Keratinocyte (primary cell): Measurements from ENCODE around the gene IGFBP6. TPM values are rescaled to one million over a fixed set of nuclear protein-coding genes. Genes with fewer than 3 reads are reported as not detected.

Source experiments
- DNase-seq: peaks from one replicate; pipeline ENCODE4 v3.0.0-alpha.2; 2011; ENCODE audit warnings: low read depth, missing footprints, low spot score
- FAIRE-seq: peaks from 2 replicates; lab custom pipeline; 2011; peaks lifted over from hg19 to GRCh38; lab: Jason Lieb, UNC
- H2AFZ ChIP-seq: 2 replicates; pipeline ENCODE4 v1.6.0; 2012; ENCODE audit warnings: low read length, control low read depth, inconsistent platforms; ENCODE audit not compliant: control insufficient read depth
- H3K27ac ChIP-seq: 2 replicates; pipeline ENCODE4 v1.5.1; 2011; ENCODE audit warnings: low read length; ENCODE audit not compliant: control insufficient read depth, insufficient read depth
- H3K27me3 ChIP-seq: 3 replicates; pipeline ENCODE4 v1.6.0; 2011; ENCODE audit warnings: low read length; ENCODE audit not compliant: control insufficient read depth, insufficient read depth; ENCODE audit errors: extremely low read depth
- H3K36me3 ChIP-seq, 2 experiments: 2 replicates in 1 of 2; 3 replicates in 1 of 2; pipeline ENCODE4 v1.5.1; 2011; ENCODE audit warnings: low read length in 2 of 2, mild to moderate bottlenecking in 1 of 2; ENCODE audit not compliant: control insufficient read depth in 2 of 2, insufficient read depth in 2 of 2; ENCODE audit errors: extremely low read depth in 1 of 2
- H3K4me1 ChIP-seq: 3 replicates; pipeline ENCODE4 v1.5.1; 2011; ENCODE audit warnings: low read length; ENCODE audit not compliant: control insufficient read depth, insufficient read depth; ENCODE audit errors: extremely low read depth
- H3K4me2 ChIP-seq: 3 replicates; pipeline ENCODE4 v1.6.0; 2011; ENCODE audit warnings: low read depth, low read length; ENCODE audit not compliant: control insufficient read depth, insufficient read depth; ENCODE audit errors: extremely low read depth
- H3K4me3 ChIP-seq, 3 experiments: fragments of 200-600 bp in 1 of 3; sonication (generic) in 1 of 3; 2 replicates in 2 of 3; 3 replicates in 1 of 3; pipeline ENCODE4 v1.5.1; 2011 to 2016; ENCODE audit warnings: low read length in 3 of 3, mild to moderate bottlenecking in 3 of 3, control low read depth in 2 of 3, inconsistent platforms in 1 of 3, low read depth in 1 of 3, mixed read lengths in 1 of 3, mixed run types in 1 of 3, moderate library complexity in 1 of 3; ENCODE audit not compliant: control insufficient read depth in 2 of 3, insufficient read depth in 2 of 3; ENCODE audit errors: extremely low read depth in 1 of 3
- H3K79me2 ChIP-seq: 2 replicates; pipeline ENCODE4 v1.6.0; 2012; ENCODE audit warnings: low read length; ENCODE audit not compliant: control insufficient read depth, insufficient read depth
- H3K9ac ChIP-seq: 3 replicates; pipeline ENCODE4 v1.6.0; 2011; ENCODE audit warnings: low read length; ENCODE audit not compliant: control insufficient read depth, insufficient read depth; ENCODE audit errors: extremely low read depth
- H3K9me1 ChIP-seq: 3 replicates; pipeline ENCODE4 v1.6.0; 2011; ENCODE audit warnings: low read length; ENCODE audit not compliant: control insufficient read depth, insufficient read depth; ENCODE audit errors: extremely low read depth
- H3K9me3 ChIP-seq: 2 replicates; pipeline ENCODE4 v1.5.1; 2012; ENCODE audit warnings: low read depth, low read length; ENCODE audit not compliant: control insufficient read depth
- H4K20me1 ChIP-seq: 3 replicates; pipeline ENCODE4 v1.6.0; 2011; ENCODE audit warnings: low read length; ENCODE audit not compliant: control insufficient read depth, insufficient read depth; ENCODE audit errors: extremely low read depth
- EZH2 ChIP-seq: IDR thresholded peaks from one replicate; pipeline ENCODE4 v1.6.1; 2012; ENCODE audit warnings: inconsistent platforms, mild to moderate bottlenecking, low read length, moderate library complexity
- dilution Hi-C: fragments of 300-500 bp; cut with MboI; formaldehyde crosslinking; loops from one replicate; pipeline ENCODE4 v1.7.0; 2020; ENCODE audit warnings: low sequenced_read_pairs; ENCODE audit not compliant: extremely low pct_ligation_motif_present
- polyA plus RNA-seq, 5 experiments: library from polyadenylated mRNA; depleted of rRNA in 3 of 5; stranded (reverse) in 3 of 5; stranded (forward) in 1 of 5; unstranded in 1 of 5; fragments of >200 nt; gene quantifications; 1 replicate in 1 of 5; 2 replicates in 3 of 5; 3 replicates in 1 of 5; pipeline versions ENCODE4 v1.2.1 to v1.2.3, GENCODE V29; 2011 to 2012; ENCODE audit warnings: missing spikeins in 2 of 5, low read depth in 1 of 5, low replicate concordance in 1 of 5
- TF ChIP-seq, protein P1 (sequence below), 3 experiments: IDR thresholded peaks in 1 of 3; conservative IDR thresholded peaks in 1 of 3; optimal IDR thresholded peaks in 1 of 3; 2 replicates in 2 of 3; 3 replicates in 1 of 3; pipeline versions ENCODE3 to v1.5.1; 2011; ENCODE audit warnings: low read length in 3 of 3, mild to moderate bottlenecking in 3 of 3, moderate library complexity in 2 of 3, control low read depth in 1 of 3, inconsistent platforms in 1 of 3; ENCODE audit not compliant: insufficient read depth in 2 of 3; ENCODE audit errors: extremely low read depth in 1 of 3

Gene IGFBP6
- polyA plus RNA-seq, 1 donor (not counting 4 experiments of a cell fraction or from before 2014, with no cell fraction given) = 30.1 TPM

DNA sequence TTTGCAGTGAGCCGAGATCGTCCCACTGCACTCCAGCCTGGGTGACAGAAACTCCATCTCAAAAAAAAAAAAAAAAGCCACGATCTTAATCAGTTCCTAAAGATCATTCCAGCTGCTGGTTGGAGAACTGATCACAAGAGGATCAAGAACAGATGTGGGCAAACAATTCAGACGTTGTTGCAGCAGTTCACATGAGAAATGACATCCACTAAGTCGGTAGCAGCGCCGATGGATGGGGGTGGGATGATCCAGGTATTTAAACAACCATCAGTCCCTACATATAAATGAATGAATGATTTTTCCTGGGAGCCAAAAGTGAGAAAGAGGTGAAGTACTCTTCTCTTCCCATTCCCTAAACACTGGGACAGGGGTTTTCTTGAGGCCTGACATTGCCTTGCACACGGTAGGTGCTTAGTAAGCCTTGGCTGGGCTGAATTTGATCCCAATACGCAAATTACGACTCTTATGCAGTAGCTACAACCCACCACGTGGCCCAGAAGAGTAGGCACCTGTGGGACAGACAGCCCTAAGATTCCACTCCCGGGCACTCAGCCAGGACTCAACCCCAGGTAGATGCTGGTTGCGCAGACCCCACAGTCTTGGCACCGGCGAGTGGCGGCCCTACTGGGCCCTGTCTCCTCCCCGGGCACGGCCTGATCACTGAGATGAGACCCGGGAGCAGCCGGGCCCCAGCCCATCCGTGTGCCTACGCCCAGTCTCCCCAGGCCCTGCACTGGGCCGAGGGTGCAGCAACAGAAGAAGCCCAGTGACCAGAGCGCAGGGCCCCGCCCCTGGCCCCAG, 18.8 kb upstream of the IGFBP6 start:
- Histone ChIP-seq H3K9me3 (no peaks in the 10 kb centered on the region), H3K27me3 (no peaks in the 10 kb centered on the region), H3K9me1 (no peaks in the 10 kb centered on the region), H3K4me1 (peaks cover 23% of the 10 kb centered on the region), H4K20me1 (no peaks in the 10 kb centered on the region), H3K36me3 (peaks cover 19 to 23% of the 10 kb centered on the region in 2 experiments), H3K4me2 (peak overlapping the region; percentile 98), H3K4me3 (peak overlapping the region; percentile 62 to 90 (median 88)), H3K79me2 (peaks cover 11% of the 10 kb centered on the region), H3K9ac (peak overlapping the region; percentile 79), H2AFZ (peak overlapping the region; percentile 52), H3K27ac (peak overlapping the region; percentile 57)
- dilution Hi-C loops = no loop called here
- TF ChIP-seq EZH2 = no peak
- TF ChIP-seq, protein P1, sequence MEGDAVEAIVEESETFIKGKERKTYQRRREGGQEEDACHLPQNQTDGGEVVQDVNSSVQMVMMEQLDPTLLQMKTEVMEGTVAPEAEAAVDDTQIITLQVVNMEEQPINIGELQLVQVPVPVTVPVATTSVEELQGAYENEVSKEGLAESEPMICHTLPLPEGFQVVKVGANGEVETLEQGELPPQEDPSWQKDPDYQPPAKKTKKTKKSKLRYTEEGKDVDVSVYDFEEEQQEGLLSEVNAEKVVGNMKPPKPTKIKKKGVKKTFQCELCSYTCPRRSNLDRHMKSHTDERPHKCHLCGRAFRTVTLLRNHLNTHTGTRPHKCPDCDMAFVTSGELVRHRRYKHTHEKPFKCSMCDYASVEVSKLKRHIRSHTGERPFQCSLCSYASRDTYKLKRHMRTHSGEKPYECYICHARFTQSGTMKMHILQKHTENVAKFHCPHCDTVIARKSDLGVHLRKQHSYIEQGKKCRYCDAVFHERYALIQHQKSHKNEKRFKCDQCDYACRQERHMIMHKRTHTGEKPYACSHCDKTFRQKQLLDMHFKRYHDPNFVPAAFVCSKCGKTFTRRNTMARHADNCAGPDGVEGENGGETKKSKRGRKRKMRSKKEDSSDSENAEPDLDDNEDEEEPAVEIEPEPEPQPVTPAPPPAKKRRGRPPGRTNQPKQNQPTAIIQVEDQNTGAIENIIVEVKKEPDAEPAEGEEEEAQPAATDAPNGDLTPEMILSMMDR (optimal IDR thresholded peaks at IDR 0.05 in 1 of 3, IDR thresholded peaks at IDR 0.05 in 1 of 3, conservative IDR thresholded peaks at IDR 0.05 in 1 of 3; ENCODE audit: extremely low read depth in 1 of 3, insufficient read depth in 2 of 3, low read length in 3 of 3) = no peak
- no peak for FAIRE-seq
- DNase-seq = no peak

DNA sequence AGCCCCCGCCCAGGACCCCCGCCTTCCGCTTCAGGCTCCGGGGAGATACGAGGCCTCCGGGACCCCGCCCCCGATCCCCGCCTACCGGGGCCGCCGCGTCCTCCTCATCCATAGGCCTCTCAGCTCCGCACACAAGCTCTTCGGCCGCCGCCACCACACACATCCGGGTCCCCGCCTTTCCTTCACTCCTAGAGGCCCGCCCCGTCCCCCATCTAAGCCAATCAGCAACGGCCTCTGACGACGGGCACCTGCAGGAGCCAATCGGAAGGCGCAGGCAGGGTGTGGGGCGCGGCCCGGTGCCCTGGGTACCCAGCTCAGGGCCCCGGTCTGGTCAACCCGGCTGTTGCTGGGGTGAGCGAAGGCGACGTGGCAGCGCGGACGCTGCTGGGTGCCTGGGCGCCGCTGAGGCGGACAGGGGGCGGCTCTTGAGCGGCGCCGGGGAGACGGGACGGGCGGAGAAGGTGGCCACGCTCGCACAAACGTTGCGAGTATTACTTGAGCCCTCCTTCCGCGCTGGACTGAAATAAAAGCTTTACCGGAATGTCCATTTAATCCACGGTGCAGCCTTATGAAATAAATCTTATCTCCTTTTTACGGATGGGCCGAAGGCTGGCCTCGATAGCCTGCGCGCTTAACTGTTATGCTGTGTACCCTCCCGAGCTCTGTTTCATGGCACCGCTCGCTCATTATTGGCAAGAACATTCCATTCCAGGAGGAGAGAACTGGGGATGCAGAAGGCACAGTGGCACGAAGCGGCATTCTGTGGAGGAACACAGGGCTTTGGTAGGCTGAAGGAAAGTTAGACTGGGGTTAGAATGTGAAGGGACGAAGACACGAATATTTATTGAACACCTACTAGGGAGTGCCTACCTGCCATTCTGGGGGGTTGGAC, 18.0 kb upstream of the IGFBP6 start, which contains the start of gene SPRYD3:
Gene SPRYD3, minus strand, starts transcription at position 165 of the 892 bp plus-strand sequence. Its CDS starts 57 bp downstream, at position 108.
- Histone ChIP-seq H3K36me3 (peaks cover 14 to 15% of the 10 kb centered on the region in 2 experiments), H3K27ac (peak within 1 kb of the TSS; percentile 61), H3K79me2 (peaks cover 11% of the 10 kb centered on the region), H3K9me1 (no peaks in the 10 kb centered on the region), H3K4me3 (peak within 1 kb of the TSS; percentile 62 to 90 (median 88)), H3K27me3 (no peaks in the 10 kb centered on the region), H3K4me2 (peak within 1 kb of the TSS; percentile 98), H4K20me1 (no peaks in the 10 kb centered on the region), H3K4me1 (peaks cover 23% of the 10 kb centered on the region), H3K9me3 (no peaks in the 10 kb centered on the region), H3K9ac (peak within 1 kb of the TSS; percentile 79), H2AFZ (peak within 1 kb of the TSS; percentile 52)
- dilution Hi-C loops = no loop called here
- TF ChIP-seq, protein P1 (optimal IDR thresholded peaks at IDR 0.05 in 1 of 3, IDR thresholded peaks at IDR 0.05 in 1 of 3, conservative IDR thresholded peaks at IDR 0.05 in 1 of 3; ENCODE audit: extremely low read depth in 1 of 3, insufficient read depth in 2 of 3, low read length in 3 of 3) = no peak
- TF ChIP-seq EZH2 = no peak
- DNase-seq (peak; percentile 81), FAIRE-seq (no peak)
